Bronchial epithelial cell (primary cell): ENCODE data around the gene DVL2. TPM values are rescaled to one million over a fixed set of nuclear protein-coding genes. Genes with fewer than 3 reads are reported as not detected.
A peak's percentile ranks its signal among the peaks of the same experiment; 100 is the strongest.

Source experiments
- DNase-seq: peaks from one replicate; pipeline ENCODE4 v3.0.0-alpha.2; 2010; ENCODE audit warnings: low read depth
- FAIRE-seq: peaks from 2 replicates; lab custom pipeline; 2011; peaks lifted over from hg19 to GRCh38; lab: Jason Lieb, UNC
- H3K27me3 ChIP-seq: 2 replicates; pipeline ENCODE4 v1.5.1; 2011; ENCODE audit warnings: low read length; ENCODE audit not compliant: control insufficient read depth, insufficient read depth
- H3K36me3 ChIP-seq: 2 replicates; pipeline ENCODE4 v1.5.1; 2011; ENCODE audit warnings: low read length; ENCODE audit not compliant: control insufficient read depth, insufficient read depth
- H3K4me3 ChIP-seq: 2 replicates; pipeline ENCODE4 v1.5.1; 2011; ENCODE audit warnings: mild to moderate bottlenecking, low read depth, low read length, control low read depth
- total RNA-seq: library from RNA; depleted of rRNA; stranded (reverse); fragments of >200 nt; gene quantifications from 2 replicates; pipeline ENCODE4 v1.2.1, GENCODE V29; 2014
- TF ChIP-seq, protein P1 (sequence below): IDR thresholded peaks from 2 replicates; pipeline ENCODE4 v1.5.1; 2011; ENCODE audit warnings: mild to moderate bottlenecking, moderate library complexity, low read length, control low read depth, inconsistent platforms; ENCODE audit not compliant: insufficient read depth, severe bottlenecking

The DVL2 gene
- total RNA-seq, 1 donor from 2014 or later = 52.1 TPM

DNA sequence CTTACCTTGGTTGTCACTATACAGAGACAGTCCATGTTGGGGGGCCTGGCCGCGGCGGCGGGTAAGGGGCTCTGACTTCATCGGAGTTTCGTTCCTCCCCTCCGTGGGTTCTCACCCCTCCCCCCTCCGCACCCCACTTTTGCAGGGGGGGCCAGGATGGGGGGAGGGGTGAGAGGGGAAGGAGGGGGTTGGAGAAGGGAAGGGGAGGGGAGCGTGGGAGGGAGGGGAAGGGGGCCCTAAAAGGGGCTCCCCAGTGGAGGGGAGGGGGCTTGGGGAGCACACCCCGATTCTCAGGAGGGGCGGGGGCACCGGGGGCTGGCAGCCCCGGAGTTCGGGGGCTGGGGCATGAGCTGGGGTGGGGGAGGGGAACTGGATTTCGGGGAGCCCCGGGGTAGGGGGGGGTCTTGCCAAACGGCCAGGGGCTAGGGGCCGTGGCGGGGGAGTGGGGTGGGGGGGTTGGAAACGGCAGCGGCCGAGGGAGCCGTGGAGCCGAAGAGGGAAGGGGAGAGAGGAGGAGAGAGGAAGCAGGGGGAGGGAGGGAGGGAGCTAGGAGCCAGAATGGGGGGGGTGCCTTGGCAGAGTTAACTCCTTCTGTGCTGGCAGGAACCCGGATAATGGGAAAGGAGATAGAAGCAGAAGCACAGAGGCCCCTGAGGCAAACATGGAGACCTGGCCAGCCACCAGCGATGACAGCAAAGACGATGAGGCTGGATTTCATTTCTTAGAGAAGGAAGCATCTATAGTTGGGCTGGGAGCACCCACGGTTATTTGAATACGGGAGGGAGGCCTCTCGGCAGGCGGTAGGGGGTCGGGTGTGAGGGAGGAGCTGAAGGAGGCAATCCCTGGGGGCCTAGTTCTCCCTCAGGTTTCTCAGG lies 17.0 kb downstream of the DVL2 start:
- FAIRE-seq (no peak), DNase-seq (no peak)
- TF ChIP-seq, protein P1, sequence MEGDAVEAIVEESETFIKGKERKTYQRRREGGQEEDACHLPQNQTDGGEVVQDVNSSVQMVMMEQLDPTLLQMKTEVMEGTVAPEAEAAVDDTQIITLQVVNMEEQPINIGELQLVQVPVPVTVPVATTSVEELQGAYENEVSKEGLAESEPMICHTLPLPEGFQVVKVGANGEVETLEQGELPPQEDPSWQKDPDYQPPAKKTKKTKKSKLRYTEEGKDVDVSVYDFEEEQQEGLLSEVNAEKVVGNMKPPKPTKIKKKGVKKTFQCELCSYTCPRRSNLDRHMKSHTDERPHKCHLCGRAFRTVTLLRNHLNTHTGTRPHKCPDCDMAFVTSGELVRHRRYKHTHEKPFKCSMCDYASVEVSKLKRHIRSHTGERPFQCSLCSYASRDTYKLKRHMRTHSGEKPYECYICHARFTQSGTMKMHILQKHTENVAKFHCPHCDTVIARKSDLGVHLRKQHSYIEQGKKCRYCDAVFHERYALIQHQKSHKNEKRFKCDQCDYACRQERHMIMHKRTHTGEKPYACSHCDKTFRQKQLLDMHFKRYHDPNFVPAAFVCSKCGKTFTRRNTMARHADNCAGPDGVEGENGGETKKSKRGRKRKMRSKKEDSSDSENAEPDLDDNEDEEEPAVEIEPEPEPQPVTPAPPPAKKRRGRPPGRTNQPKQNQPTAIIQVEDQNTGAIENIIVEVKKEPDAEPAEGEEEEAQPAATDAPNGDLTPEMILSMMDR = no peak
- Histone ChIP-seq H3K36me3 (peaks cover 5% of the 10 kb centered on the region), H3K27me3 (no peaks in the 10 kb centered on the region), H3K4me3 (peak overlapping the region; percentile 14)

DNA sequence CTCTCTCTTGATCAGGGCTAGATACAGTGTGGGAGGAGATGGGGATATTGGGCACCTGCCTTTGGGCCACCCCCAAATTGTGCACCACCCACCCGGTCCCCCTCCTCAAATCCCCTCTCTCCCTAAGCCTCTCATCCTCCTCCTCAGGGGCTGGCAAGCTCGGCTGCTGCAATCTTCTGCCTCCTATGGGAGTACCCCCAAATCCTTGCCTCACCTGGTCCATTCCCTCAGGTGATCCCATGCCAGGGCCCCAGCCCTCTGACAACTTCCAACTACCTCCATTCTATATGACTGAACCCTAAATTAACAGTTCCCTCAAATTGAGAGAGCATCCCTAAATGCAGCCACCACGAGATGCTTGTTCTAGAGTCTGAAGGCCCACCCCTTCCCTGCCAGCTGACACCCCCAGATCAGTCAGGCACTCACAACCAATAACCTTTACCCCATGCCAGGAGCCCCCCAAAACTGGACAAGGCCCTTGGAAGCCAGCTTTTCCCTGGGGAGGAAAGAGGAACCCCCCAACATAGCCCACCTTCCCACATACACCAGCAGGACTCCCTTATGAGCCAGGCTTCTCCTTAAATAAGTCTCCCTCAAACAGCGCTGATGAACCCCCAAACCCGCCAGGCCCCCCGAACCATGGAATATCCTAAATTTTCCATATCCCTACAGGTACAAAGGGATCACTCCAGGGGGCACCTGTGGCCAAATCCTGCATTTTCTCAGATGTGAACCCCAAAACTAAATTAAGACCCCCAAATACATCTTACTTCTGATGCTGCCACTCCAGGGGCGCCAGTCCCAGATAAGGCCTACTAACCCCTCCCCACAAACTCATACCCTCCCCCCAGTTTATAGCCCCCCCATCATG lies 17.8 kb downstream of the DVL2 start:
- DNase-seq (no peak), FAIRE-seq (no peak)
- TF ChIP-seq, protein P1 = no peak
- Histone ChIP-seq H3K36me3 (no peaks in the 10 kb centered on the region), H3K27me3 (no peaks in the 10 kb centered on the region), H3K4me3 (no peak overlapping the region)

DNA sequence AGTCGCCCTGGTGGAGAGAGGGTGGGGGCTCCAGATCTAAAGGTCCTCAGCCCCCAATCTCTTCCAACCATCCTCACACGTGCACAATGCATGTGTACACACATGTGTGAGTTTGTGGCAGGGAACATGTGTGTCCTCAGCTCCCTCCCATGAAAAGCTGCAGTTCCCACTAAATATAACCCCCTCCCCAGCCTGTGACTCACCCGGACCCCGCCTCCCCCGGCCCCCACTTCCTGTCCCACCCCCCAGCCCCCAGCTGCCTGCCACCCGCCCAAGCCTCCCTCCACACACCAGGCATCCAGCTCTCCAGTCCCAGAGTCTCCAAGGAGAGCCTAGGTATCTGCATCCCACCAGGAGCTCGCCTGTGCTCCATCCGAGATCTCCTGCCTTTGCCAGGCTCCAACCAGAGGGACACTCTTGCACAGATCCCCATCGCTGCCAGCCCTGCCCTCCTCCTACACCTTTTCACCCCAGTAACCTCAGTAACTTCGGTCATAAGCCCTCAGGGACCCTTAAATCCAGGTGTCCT lies 18.6 kb downstream of the DVL2 start:
- FAIRE-seq (no peak), DNase-seq (no peak)
- no peak overlapping the region for H3K4me3 ChIP-seq
- no peaks in the 10 kb centered on the region for H3K36me3 ChIP-seq
- TF ChIP-seq, protein P1 = no peak
- H3K27me3 ChIP-seq = no peaks in the 10 kb centered on the region

DNA sequence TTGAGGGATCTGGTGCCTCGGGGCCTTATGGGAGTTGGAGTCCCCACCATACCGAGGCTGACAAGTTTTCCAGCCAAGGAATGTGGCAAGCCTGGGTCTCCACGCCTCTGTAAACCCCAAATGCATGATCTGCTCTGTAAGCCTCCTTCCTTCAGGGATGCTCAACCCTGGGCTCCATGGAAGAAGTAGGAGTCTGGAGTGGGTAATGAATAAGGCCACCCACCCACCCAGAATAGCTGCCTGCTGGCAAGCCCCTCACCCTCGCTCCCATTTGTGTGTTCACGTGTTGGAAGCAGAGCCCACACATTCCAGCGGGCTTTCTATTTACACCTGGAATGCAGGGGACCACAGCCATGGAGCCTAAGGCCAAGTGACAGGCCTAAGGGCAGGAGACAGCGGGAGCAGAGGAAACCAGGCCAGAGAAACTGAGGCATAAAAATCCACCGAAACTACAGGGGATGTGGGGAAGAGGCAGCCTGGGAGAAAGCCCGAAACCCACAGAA lies 19.1 kb downstream of the DVL2 start:
- TF ChIP-seq, protein P1 = no peak
- Histone ChIP-seq H3K4me3 (no peak overlapping the region), H3K36me3 (no peaks in the 10 kb centered on the region), H3K27me3 (no peaks in the 10 kb centered on the region)
- DNase-seq = no peak
- FAIRE-seq = no peak

DNA sequence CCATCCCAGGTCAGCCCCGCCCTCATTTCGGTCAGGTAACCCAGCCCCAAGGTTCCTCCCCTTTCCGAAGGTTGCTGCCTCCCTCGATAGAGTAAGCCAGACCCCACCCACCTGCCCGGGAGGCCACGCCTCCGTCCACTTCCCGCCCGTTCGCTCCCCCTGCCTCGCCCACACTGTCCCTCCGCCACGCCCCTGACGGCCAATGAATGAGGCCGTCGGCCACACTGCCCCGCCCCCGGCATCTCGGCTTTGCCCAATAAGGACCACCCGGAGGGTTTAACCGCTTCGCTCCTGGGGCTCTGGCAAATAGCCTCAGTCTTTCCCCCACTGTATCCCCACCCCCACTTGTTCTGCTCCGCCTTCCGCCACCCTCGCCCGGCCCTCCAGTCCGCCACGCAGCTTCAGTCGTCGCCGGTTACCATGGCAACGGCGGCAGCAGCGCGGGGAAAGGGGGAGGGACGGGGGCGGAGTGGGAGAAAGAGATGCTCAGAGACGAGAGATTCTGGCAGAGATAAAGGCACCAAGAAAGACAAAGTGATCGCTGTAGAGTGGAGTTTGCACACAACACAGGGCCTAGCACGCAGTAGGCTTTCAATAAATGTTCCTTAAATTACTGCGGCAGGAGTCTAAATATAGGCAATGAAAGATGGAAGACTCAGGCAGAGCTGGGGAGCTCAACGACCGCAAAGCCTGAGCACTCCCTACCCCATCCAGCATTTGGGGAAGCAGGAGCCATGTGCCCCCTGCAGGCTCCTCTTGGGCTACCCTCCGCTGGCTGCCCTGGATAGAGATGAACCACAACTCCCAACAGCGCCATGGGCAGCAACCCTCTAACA lies 19.8 kb downstream of the DVL2 start:
- TF ChIP-seq, protein P1 = peak; percentile 81
- Histone ChIP-seq H3K36me3 (no peaks in the 10 kb centered on the region), H3K27me3 (no peaks in the 10 kb centered on the region), H3K4me3 (peak overlapping the region; percentile 31)
- DNase-seq (peak; percentile 90), FAIRE-seq (peak; percentile 98)
